BE2C (cell line): ENCODE results near the gene CACNA1B.
A peak's percentile ranks its signal among the peaks of the same experiment; 100 is the strongest.
"Not testable (repeated sequence)": the region's sequence is repeated elsewhere in the genome, so short reads cannot be mapped to it uniquely, and the experiment has no call there.

Source experiments
- DNase-seq: peaks from one replicate; pipeline ENCODE4 v3.0.0-alpha.2; 2020
- H3K27me3 ChIP-seq: fragments of 250-450 bp; sonication (Bioruptor Pico); 2 replicates; pipeline ENCODE4 v1.5.1; 2020; ENCODE audit warnings: mild to moderate bottlenecking
- H3K36me3 ChIP-seq: fragments of 250-450 bp; sonication (Bioruptor Pico); 2 replicates; pipeline ENCODE4 v1.5.1; 2020; ENCODE audit warnings: mild to moderate bottlenecking
- H3K4me1 ChIP-seq: fragments of 250-450 bp; sonication (Bioruptor Pico); 2 replicates; pipeline ENCODE4 v1.5.1; 2020
- H3K4me3 ChIP-seq: 2 replicates; pipeline ENCODE4 v1.5.1; 2011; ENCODE audit warnings: low read depth, low read length
- H3K9me3 ChIP-seq: fragments of 250-450 bp; sonication (Bioruptor Pico); 2 replicates; pipeline ENCODE4 v1.5.1; 2020
- CTCF ChIP-seq: IDR thresholded peaks from 2 replicates; pipeline ENCODE4 v1.5.1; 2012; ENCODE audit warnings: mild to moderate bottlenecking, low read depth, low read length

Gene CACNA1B

GRCh38 chr9:138113701-138114325, 236.2 kb downstream of the CACNA1B start:
- not testable (repeated sequence) for H3K27me3 ChIP-seq, H3K36me3 ChIP-seq, H3K9me3 ChIP-seq, H3K4me1 ChIP-seq, H3K4me3 ChIP-seq
- peak; percentile 45 for DNase-seq
- TF ChIP-seq CTCF, result peak; percentile 33; the same call in 1 of the 2 replicates

- no peaks in the 10 kb centered on the region for H3K9me3 ChIP-seq
- no peak overlapping the region for H3K4me3 ChIP-seq
- DNase-seq, result no peak
- no peaks in the 10 kb centered on the region for H3K4me1 ChIP-seq
- no peak for TF ChIP-seq CTCF
- H3K36me3 ChIP-seq, result no peaks in the 10 kb centered on the region
- H3K27me3 ChIP-seq, result no peaks in the 10 kb centered on the region
Observed at GRCh38 chr9:138114501-138115245, 237.1 kb downstream of the CACNA1B start.

GRCh38 chr9:138115506-138115905, 237.9 kb downstream of the CACNA1B start:
- Histone ChIP-seq H3K4me1 (no peaks in the 10 kb centered on the region), H3K27me3 (no peaks in the 10 kb centered on the region), H3K4me3 (no peak overlapping the region), H3K9me3 (no peaks in the 10 kb centered on the region), H3K36me3 (no peaks in the 10 kb centered on the region)
- no peak for TF ChIP-seq CTCF
- no peak for DNase-seq

GRCh38 chr9:138116521-138116920, 238.9 kb downstream of the CACNA1B start:
- Histone ChIP-seq H3K27me3 (no peaks in the 10 kb centered on the region), H3K36me3 (no peaks in the 10 kb centered on the region), H3K9me3 (no peaks in the 10 kb centered on the region), H3K4me1 (no peaks in the 10 kb centered on the region), H3K4me3 (no peak overlapping the region)
- TF ChIP-seq CTCF, result no peak
- no peak for DNase-seq

GRCh38 chr9:138117101-138117750, 239.6 kb downstream of the CACNA1B start:
- Histone ChIP-seq H3K4me3 (no peak overlapping the region), H3K4me1 (no peaks in the 10 kb centered on the region), H3K27me3 (no peaks in the 10 kb centered on the region), H3K36me3 (no peaks in the 10 kb centered on the region), H3K9me3 (peaks cover 3% of the 10 kb centered on the region; the same call in 1 of the 2 replicates)
- DNase-seq, result no peak
- TF ChIP-seq CTCF, result no peak

GRCh38 chr9:138117836-138118235, 240.3 kb downstream of the CACNA1B start:
- Histone ChIP-seq H3K27me3 (no peaks in the 10 kb centered on the region), H3K4me1 (no peaks in the 10 kb centered on the region), H3K4me3 (no peak overlapping the region), H3K9me3 (peaks cover 3% of the 10 kb centered on the region; the same call in 1 of the 2 replicates), H3K36me3 (no peaks in the 10 kb centered on the region)
- no peak for DNase-seq
- no peak for TF ChIP-seq CTCF
